RPMI7951 (cell line): Measurements from ENCODE around the gene ARHGDIG. TPM values are rescaled to one million over a fixed set of nuclear protein-coding genes. Genes with fewer than 3 reads are reported as not detected.
"Not testable (repeated sequence)": the region's sequence is repeated elsewhere in the genome, so short reads cannot be mapped to it uniquely, and the experiment has no call there.

Experiments
- DNase-seq: peaks from one replicate; pipeline ENCODE4 v3.0.0-alpha.2; 2012; ENCODE audit warnings: low read depth
- total RNA-seq: library from RNA; depleted of rRNA; stranded (reverse); fragments of >200 nt; shearing (Covaris generic); gene quantifications from 2 replicates; pipeline ENCODE4 v1.2.3, GENCODE V29; 2014; rRNA removed

The ARHGDIG gene
- not detected in 2 replicates for total RNA-seq

- no peak for DNase-seq
Measured at GRCh38 chr16:280552-280951, at the start of gene ARHGDIG. ARHGDIG (plus strand) TSS chr16:280591; CDS start chr16:280681, 90 bp downstream.

- no peak for DNase-seq
Measured at GRCh38 chr16:230949-231348, 49.4 kb upstream of the ARHGDIG start.

- peak; percentile 86 for DNase-seq
Measured at GRCh38 chr16:234468-235305, 45.7 kb upstream of the ARHGDIG start, which contains the start of gene FAM234A. FAM234A (plus strand) TSS chr16:234821; CDS start chr16:254414, 19,593 bp downstream.

- no peak for DNase-seq
Measured at GRCh38 chr16:239948-240277, 40.5 kb upstream of the ARHGDIG start.

GRCh38 chr16:240559-240958, 39.8 kb upstream of the ARHGDIG start:
- DNase-seq = no peak

- DNase-seq = no peak
Measured at GRCh38 chr16:242281-242680, 38.1 kb upstream of the ARHGDIG start.

GRCh38 chr16:243348-243747, 37.0 kb upstream of the ARHGDIG start:
- DNase-seq = no peak

- no peak for DNase-seq
Measured at GRCh38 chr16:245105-245504, 35.3 kb upstream of the ARHGDIG start.

GRCh38 chr16:247027-247426, 33.4 kb upstream of the ARHGDIG start:
- no peak for DNase-seq

- no peak for DNase-seq
Measured at GRCh38 chr16:249431-249830, 31.0 kb upstream of the ARHGDIG start.

GRCh38 chr16:252366-253337, 27.7 kb upstream of the ARHGDIG start:
- DNase-seq = no peak

- DNase-seq = no peak
Measured at GRCh38 chr16:253833-254232, 26.6 kb upstream of the ARHGDIG start.

- DNase-seq = no peak
Measured at GRCh38 chr16:254461-254860, 25.9 kb upstream of the ARHGDIG start.

- no peak for DNase-seq
Measured at GRCh38 chr16:255183-255582, 25.2 kb upstream of the ARHGDIG start.

- not testable (repeated sequence) for DNase-seq
Measured at GRCh38 chr16:258091-258490, 22.3 kb upstream of the ARHGDIG start.

- no peak for DNase-seq
Measured at GRCh38 chr16:259226-259625, 21.2 kb upstream of the ARHGDIG start.

GRCh38 chr16:259814-260253, 20.6 kb upstream of the ARHGDIG start:
- DNase-seq = no peak

- no peak for DNase-seq
Measured at GRCh38 chr16:260326-260725, 20.1 kb upstream of the ARHGDIG start.

GRCh38 chr16:261031-261691, 19.2 kb upstream of the ARHGDIG start:
- no peak for DNase-seq

GRCh38 chr16:262121-262745, 18.2 kb upstream of the ARHGDIG start:
- no peak for DNase-seq

- DNase-seq = no peak
Measured at GRCh38 chr16:263182-263774, 17.1 kb upstream of the ARHGDIG start.
